Upper lobe of left lung (tissue), 4 donors: ENCODE measurements around the gene PACSIN3.

ENCODE experiments used
- CTCF ChIP-seq, 6 experiments: fragments of 450-650 bp in 4 of 6; fragments of 200-600 bp in 2 of 6; sonication (generic) in 2 of 6; IDR thresholded peaks; one replicate each; pipeline ENCODE4 v1.5.1; 2016 to 2019; ENCODE audit warnings: antibody characterized with exemption in 6 of 6
- EP300 ChIP-seq, 4 donors: sonication (generic); formaldehyde crosslinking; IDR thresholded peaks; one replicate each; pipeline ENCODE4 v1.5.1; 2017; ENCODE audit warnings: antibody characterized with exemption in 4 of 4, control low read depth in 2 of 4
- POLR2A ChIP-seq, 4 donors: fragments of 450-650 bp; IDR thresholded peaks; one replicate each; pipeline ENCODE4 v1.5.1; 2016 to 2017; ENCODE audit warnings: antibody characterized with exemption in 4 of 4, mild to moderate bottlenecking in 2 of 4

DNA sequence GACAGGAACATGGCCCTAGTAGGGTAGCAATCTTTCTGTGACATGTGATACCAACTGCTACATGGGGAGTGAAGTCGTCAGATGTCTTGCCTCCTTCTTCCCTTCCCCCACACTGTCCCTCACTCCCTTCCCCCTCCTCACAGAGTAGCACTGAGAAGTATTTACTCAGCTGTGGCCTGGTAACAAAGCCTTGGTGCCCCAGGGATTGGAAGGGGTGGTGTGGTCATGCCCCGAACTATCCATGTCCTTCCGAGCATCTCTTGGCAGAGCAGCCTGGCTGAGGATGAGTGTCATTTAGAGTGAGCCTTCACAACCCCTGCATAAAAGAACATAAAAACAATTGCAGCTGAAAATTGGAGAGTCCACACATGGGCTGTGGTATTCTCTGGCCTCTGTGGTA, 55.7 kb downstream of the PACSIN3 start:
- TF ChIP-seq POLR2A (IDR thresholded peaks at IDR 0.05), result no peak
- no peak for TF ChIP-seq EP300 (IDR thresholded peaks at IDR 0.05)
- no peak for TF ChIP-seq CTCF (IDR thresholded peaks at IDR 0.05)
